ENCODE measurements around the gene PHACTR3. TPM values are rescaled to one million over a fixed set of nuclear protein-coding genes. Genes with fewer than 3 reads are reported as not detected.

The PHACTR3 gene
- total RNA-seq, 2 donors from 2014 or later: not detected

DNA sequence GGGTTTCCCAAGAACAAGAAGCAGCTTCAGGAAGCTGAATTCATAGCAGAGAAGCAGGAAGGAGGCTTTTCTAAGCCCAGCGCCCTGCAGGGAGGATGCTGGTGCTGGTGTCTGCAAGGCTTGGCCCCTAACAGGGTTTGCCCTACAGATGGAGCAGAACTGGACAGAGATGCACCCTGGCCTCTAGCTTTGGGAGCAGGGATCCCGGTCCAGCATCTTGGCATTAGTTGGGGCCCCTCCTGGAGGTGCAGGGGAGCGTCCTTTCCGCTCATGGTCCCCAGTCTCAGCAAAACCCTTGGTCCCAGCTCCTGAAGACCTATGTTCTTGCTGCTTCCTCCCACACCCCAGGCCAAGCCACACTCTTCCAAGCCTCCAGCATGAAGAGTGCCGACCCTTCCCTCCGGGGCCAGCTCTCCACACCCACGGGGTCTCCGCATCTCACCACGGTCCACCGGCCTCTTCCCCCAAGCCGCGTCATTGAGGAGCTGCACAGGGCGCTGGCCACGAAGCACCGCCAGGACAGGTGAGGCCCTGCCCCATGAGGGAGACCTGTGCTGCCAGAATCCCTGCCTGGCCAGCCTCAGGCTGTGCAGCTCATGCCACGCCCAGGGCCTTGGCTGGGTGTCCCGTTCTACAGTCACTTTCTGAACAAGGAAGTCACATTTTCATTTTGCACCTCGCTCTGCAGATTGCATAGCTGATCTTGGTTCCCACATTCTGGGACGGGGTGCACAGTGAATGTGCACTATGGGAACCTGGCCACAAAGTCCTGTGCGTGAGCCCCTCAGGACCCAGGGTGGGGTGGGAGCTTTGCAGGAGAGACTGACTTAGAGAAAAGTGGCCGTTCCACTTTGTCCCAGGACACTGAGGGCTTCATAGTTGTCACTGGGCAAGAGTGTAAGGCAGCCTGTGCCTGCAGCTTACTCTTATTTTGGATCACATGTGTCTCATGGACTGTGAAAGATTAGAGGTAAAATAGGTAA lies 168.9 kb downstream of the PHACTR3 start:
- ATAC-seq (ENCODE audit: insufficient number of reproducible peaks, low FRiP score, low read depth) (no peak), DNase-seq (ENCODE audit: low spot score) (no peak)
- no peaks in the 10 kb centered on the region for H3K36me3 ChIP-seq
- TF ChIP-seq, protein P1, sequence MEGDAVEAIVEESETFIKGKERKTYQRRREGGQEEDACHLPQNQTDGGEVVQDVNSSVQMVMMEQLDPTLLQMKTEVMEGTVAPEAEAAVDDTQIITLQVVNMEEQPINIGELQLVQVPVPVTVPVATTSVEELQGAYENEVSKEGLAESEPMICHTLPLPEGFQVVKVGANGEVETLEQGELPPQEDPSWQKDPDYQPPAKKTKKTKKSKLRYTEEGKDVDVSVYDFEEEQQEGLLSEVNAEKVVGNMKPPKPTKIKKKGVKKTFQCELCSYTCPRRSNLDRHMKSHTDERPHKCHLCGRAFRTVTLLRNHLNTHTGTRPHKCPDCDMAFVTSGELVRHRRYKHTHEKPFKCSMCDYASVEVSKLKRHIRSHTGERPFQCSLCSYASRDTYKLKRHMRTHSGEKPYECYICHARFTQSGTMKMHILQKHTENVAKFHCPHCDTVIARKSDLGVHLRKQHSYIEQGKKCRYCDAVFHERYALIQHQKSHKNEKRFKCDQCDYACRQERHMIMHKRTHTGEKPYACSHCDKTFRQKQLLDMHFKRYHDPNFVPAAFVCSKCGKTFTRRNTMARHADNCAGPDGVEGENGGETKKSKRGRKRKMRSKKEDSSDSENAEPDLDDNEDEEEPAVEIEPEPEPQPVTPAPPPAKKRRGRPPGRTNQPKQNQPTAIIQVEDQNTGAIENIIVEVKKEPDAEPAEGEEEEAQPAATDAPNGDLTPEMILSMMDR (IDR thresholded peaks at IDR 0.05): no peak
- H3K27ac ChIP-seq: no peak overlapping the region
- H3K27me3 ChIP-seq (replicated peaks; ENCODE audit: insufficient read depth): no peaks in the 10 kb centered on the region
- no peaks in the 10 kb centered on the region for H3K4me1 ChIP-seq (ENCODE audit: control insufficient read depth in 1 of 2, low read depth in 2 of 2)
- H3K4me3 ChIP-seq: no peak overlapping the region
- H3K9me3 ChIP-seq: no peaks in the 10 kb centered on the region

DNA sequence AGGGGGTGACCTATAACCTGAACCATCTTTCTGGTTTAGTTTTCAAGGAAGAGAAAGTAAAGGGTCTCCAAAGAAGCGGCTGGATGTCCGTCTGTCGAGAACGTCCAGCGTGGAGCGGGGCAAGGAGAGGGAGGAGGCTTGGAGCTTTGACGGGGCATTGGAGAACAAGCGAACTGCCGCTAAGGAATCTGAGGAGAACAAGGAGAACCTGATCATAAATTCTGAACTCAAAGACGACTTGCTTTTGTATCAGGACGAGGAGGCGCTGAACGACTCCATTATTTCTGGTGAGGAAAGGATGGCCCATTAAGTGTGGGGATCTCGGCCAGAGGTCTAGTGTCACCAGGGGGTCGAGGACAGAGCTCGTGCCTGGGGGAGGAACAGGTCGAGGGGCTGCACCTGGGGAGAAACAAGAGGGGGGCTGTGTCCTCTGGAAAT lies 169.9 kb downstream of the PHACTR3 start:
- H3K4me1 ChIP-seq (ENCODE audit: control insufficient read depth in 1 of 2, low read depth in 2 of 2): no peaks in the 10 kb centered on the region
- H3K9me3 ChIP-seq: no peaks in the 10 kb centered on the region
- no peak overlapping the region for H3K4me3 ChIP-seq
- H3K36me3 ChIP-seq: no peaks in the 10 kb centered on the region
- H3K27ac ChIP-seq: no peak overlapping the region
- H3K27me3 ChIP-seq (replicated peaks; ENCODE audit: insufficient read depth): no peaks in the 10 kb centered on the region
- TF ChIP-seq, protein P1 (IDR thresholded peaks at IDR 0.05): no peak
- ATAC-seq (ENCODE audit: insufficient number of reproducible peaks, low FRiP score, low read depth) (no peak), DNase-seq (ENCODE audit: low spot score) (no peak)

DNA sequence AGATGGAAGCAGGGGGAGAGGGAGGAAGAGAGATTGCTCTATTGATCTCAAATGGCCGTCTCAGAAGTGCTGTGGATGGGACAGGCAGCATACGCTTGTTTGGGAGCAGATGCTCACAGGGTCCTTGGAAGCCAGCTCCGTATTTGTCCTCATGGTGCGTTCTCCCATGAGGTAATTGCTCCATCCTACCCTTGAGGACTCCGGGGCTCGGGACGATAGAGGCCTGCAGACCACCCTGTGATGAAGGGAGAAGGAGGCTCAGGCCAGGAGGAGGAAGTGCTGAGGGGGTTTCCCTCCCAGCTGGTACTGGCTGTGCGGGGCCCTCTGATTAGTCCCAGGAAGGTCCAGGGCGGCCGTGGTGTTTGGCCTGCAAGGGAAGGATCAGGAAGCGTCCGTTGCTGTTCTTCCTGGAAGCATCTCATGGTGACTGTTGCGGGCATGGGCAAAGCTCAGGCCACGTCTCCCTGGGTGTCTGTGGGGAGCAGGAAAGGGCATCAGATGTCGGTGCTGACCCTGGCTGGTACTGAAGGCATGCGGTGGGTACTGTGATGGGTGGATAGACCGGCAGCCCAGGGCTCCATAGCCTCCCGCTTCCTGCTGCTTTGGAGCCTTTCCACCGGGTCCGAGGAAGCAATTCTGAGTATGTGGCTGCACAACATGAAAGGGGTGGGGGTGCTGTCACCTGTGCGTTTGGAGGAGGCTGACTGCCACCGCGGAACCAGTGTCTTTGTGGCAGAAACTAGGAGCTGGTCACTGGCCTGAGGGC lies 170.8 kb downstream of the PHACTR3 start:
- no peak for DNase-seq (ENCODE audit: low spot score)

DNA sequence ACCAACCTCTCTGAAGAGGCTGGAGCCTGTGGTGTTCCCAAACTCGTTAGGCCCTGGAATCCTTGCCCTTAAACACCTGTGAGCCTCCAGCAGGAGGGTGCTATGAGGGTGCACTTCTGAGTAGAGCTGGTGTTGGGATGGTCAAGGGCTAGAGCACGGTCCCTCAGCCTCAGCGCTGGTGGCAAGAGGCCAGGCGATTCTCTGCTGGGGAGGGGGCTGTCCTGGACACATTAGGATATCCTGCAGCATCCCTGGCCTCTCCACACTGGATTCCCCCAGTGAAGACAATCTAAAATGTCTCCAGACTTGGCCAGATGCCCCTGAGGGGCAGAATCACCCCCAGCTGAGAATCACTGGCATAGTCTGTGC lies 171.3 kb downstream of the PHACTR3 start:
- no peaks in the 10 kb centered on the region for H3K27me3 ChIP-seq (replicated peaks; ENCODE audit: insufficient read depth)
- TF ChIP-seq, protein P1 (IDR thresholded peaks at IDR 0.05): no peak
- H3K36me3 ChIP-seq: no peaks in the 10 kb centered on the region
- H3K27ac ChIP-seq: no peak overlapping the region
- no peaks in the 10 kb centered on the region for H3K4me1 ChIP-seq (ENCODE audit: control insufficient read depth in 1 of 2, low read depth in 2 of 2)
- ATAC-seq (ENCODE audit: insufficient number of reproducible peaks, low FRiP score, low read depth) (no peak), DNase-seq (ENCODE audit: low spot score) (no peak)
- H3K9me3 ChIP-seq: no peaks in the 10 kb centered on the region
- H3K4me3 ChIP-seq: no peak overlapping the region

More for the DNA sequence above, 170.8 kb downstream of the PHACTR3 start:
- no peaks in the 10 kb centered on the region for H3K4me1 ChIP-seq (ENCODE audit: control insufficient read depth in 1 of 2, low read depth in 2 of 2)
- no peak for ATAC-seq (ENCODE audit: insufficient number of reproducible peaks, low FRiP score, low read depth)
- H3K36me3 ChIP-seq: no peaks in the 10 kb centered on the region
- H3K27me3 ChIP-seq (replicated peaks; ENCODE audit: insufficient read depth): no peaks in the 10 kb centered on the region
- no peaks in the 10 kb centered on the region for H3K9me3 ChIP-seq
- H3K4me3 ChIP-seq: no peak overlapping the region
- TF ChIP-seq, protein P1 (IDR thresholded peaks at IDR 0.05): no peak
- no peak overlapping the region for H3K27ac ChIP-seq

DNA sequence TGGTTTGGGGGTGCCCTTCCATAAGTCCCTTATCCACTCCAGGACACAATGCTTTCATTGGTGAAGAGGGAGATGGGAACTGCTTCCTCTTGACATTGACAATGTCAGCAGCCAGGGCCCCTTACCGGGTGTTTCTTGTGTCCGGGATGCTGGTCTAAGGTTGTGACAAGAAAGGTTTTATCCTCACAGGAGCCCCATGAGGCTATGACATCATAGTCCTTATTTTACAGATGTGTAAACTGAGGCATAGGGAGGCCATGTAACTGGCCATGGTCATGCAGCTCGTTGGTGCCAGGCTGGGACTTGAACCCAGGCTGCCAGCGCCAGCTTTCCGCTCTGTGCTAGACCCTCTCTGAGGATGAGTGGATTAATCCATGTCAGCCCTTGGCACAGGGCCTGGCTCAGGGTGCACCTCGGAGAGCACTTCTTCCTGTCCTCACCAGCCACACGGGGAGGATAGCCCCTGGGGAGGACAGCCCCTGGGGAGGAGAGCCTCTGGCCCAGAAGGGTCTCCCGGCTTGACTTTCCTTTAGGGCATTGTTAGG lies 171.8 kb downstream of the PHACTR3 start:
- Histone ChIP-seq H3K36me3 (no peaks in the 10 kb centered on the region), H3K27ac (no peak overlapping the region), H3K4me1 (ENCODE audit: control insufficient read depth in 1 of 2, low read depth in 2 of 2) (no peaks in the 10 kb centered on the region), H3K4me3 (no peak overlapping the region), H3K9me3 (no peaks in the 10 kb centered on the region), H3K27me3 (replicated peaks; ENCODE audit: insufficient read depth) (no peaks in the 10 kb centered on the region)
- TF ChIP-seq, protein P1 (IDR thresholded peaks at IDR 0.05): no peak
- no peak for ATAC-seq (ENCODE audit: insufficient number of reproducible peaks, low FRiP score, low read depth)
- no peak for DNase-seq (ENCODE audit: low spot score)
